ENCODE measurements around the gene FBXL15.
A peak's percentile ranks its signal among the peaks of the same experiment; 100 is the strongest.

Gene FBXL15, protein sequence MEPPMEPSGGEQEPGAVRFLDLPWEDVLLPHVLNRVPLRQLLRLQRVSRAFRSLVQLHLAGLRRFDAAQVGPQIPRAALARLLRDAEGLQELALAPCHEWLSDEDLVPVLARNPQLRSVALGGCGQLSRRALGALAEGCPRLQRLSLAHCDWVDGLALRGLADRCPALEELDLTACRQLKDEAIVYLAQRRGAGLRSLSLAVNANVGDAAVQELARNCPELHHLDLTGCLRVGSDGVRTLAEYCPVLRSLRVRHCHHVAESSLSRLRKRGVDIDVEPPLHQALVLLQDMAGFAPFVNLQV

DNA sequence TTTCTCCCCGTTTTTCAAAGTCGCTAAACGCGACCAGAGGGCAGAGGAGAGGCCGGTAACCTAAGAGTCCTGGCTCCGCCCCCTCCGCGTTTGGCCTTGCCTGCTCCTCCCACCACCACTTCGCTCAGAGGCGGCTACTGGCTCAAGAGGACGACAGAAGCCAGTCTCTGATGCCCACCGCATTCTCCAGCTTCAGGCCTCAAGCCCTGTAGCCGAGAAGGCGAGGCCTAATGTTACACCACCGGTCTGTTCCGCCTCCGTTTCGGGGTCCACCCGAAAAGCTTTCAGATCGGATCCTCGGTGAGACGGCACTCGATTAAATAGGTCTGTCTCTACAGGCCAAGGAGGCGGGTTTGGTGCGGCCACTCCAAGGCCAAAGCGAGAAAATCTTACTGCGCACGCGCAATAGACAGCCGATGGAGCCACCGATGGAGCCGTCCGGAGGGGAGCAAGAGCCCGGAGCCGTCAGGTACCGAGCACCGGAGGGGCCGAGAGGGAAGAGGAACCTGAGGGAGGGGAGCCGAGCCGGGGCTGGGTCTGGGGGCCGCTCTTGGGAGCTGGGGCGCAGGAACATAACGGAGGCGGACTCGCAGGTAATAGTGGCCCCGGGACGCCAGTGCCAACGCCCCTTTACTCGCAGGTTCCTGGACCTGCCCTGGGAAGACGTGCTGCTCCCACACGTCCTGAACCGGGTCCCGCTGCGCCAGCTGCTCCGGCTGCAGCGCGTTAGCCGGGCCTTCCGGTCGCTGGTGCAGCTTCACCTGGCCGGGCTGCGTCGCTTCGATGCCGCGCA, at the start of gene FBXL15:
Gene FBXL15 (plus strand): TSS at position 123 of the 793 bp plus-strand sequence. CDS start 294 bp downstream, at position 417.
- DNase-seq: peak; percentile 90

DNA sequence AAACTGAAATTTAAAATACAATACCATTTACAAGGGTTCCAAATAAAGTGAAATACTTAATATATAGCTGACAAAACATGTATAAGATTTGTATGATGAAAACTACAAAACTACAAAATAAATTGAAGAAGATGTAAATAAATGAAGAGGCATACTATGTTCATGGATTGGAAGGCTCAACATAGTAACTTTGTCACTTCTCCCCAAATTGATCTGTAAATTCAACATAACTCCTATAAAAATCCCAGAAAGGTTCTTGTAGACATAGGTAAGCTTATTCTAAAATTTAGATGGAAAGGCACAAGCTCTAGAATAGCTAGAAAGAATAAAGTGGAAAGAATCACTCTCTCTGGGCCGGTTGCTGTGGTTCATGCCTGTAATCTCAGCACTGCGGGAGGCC, 49.3 kb upstream of the FBXL15 start:
- DNase-seq: no peak

DNA sequence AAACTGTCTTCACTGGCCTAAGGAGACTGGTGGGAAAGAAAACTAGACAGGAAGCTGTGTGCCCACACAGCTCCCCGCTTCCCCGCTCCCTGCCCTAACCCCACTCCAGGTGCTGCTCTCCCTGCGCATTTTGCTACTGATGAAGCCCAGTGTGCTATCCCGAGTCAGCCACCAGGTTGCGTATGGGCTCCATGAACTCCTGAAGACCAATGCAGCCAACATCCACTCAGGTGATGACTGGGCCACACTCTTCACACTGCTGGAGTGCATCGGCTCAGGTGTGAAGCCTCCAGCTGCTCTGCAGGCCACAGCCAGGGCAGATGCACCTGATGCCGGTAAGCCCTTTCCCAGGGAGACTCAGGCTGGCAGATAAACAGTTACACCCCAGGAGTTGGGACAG, 45.4 kb upstream of the FBXL15 start:
- DNase-seq: no peak

DNA sequence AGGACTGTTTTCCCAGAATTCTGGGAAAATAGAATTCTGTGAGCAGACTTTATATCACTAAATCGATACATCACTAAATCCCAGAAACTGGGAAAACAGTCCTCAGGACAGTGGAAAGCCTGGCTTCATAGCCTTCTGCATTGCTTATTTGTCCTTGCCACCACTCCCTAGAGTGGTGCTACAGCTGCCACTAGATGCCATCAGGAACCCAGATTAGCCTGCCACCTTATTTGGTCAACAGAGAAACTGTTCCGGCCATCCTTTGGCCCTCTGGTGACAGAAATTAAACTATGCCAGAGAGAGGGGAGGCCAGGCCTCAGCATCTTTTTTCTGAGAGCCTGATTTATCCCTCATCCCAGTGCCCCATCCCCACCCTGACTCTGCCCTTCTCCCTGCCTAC, 44.8 kb upstream of the FBXL15 start:
- no peak for DNase-seq

DNA sequence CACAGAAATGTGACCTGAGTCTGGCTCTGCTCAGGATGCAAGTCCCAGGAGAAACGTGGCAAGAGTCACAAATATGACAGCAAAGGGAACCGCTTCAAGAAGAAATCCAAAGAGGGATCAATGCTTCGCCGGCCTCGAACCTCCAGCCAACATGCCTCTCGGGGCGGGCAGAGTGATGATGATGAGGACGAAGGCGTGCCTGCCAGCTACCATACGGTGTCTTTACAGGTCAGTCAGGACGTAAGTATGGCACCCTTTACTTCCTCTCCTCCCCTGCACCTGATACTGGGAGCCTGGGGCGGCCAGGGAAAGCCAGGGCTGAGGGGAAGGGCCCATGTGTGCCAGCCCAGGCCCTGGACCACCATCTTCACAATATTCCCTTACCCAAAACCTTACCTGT, 43.7 kb upstream of the FBXL15 start:
- DNase-seq: no peak

DNA sequence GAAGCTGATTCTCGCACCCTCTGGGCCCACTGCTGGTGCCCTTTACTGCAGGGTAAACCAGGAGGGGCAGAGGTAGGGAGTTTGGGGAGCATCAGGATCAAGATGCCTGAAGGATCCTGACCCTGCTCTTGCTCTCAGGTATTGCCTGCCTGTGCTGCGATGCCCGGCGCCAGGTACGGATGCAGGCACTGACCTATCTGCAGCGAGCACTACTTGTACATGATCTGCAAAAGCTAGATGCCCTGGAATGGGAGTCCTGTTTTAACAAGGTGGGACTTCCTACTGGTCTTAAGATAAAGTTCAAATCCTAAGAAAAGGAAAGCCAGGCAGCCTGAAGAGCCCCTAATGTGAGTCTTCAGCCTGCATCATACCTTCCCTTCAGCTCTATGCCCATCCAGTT, 41.3 kb upstream of the FBXL15 start:
- no peak for DNase-seq

DNA sequence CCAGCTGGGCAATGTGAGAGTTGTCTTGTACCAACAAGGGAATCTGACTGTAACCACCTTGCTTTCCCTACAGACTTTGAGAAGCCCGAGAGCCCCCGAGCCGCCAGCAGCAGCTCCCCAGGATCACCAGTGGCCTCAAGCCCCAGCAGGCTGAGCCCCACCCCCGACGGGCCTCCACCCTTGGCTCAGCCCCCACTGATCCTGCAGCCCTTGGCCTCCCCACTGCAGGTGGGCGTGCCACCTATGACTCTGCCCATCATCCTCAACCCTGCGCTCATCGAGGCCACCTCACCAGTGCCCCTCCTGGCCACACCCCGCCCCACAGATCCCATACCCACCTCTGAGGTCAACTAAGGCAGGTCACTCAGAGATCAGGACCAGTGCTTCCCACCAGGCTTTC, 38.7 kb upstream of the FBXL15 start:
- DNase-seq: no peak

DNA sequence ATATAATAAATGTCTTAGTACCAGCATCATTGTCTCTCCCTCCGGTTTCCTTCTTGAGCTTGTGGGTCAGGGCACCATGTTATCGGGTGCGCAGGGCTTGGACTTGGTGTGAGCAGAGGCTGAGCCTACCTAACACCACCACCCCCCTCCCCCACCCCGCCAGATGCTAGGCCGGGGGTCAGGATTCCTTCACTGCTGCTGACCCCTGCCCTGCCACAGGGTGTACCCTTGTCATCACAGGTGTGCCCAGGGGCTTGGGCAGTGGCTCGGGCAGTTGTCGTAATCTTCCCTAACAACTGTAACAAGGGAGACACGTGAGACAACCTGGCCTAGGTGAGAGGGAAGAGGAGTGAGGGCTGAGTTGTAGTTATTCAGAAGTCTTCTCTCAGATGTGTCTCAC, 37.8 kb upstream of the FBXL15 start:
- DNase-seq: no peak

DNA sequence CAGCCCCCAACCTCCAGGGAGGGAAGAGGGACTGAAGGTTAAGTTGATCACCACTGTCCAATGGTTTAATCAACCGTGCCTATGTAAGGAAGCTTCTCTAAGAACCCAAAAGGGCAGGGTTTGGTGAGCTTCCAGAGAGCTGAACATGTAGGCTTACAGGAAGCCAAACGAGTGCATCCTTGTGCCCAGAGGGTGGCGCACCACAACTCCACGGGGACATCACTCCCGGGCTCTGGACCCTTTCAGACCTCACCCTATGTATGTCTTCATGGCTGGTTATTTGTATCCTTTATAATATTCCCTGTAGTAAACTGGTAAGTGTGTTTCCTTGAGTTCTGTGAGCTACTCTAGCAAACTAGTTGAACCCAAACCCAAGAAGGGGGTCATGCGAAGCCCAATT, 36.6 kb upstream of the FBXL15 start:
- no peak for DNase-seq

DNA sequence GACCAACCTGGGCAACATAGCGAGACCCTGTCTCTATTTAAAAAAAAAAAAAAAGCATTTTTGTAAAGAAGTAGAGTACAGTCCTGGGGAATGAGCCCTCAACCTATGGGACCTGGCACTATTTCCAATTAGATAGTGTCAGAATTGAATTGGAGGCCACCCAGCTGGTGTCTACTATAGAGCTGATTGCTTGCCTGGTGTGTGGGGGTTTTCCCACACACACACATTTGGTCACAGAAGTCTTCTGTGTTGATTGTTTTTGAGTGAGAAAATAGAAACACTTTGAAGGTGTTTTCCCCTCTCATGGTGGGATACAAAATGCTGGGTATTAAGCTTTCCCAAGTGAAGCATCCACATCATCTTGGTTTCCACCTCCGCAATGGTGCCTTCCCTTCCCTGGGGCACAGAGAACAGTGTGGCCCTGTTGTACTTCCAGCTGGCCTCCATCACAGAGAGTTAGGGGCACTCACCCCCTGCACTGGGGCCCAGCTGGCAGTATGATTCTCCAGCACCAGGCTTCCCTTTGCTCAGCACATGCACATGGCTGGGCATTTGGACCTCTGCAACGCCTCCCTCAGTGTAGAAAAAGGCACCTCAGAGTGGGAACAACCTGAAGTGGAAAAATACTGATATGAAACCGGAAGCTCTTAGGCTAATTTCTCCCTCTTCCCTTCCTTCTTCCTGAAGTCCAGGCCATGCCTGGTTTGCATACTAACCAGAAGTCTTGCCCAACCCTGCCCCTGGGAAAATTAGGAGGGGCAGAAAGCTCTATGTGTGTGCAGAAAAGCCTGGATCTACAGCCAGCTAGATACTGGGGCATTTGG, 35.8 kb upstream of the FBXL15 start:
- no peak for DNase-seq

DNA sequence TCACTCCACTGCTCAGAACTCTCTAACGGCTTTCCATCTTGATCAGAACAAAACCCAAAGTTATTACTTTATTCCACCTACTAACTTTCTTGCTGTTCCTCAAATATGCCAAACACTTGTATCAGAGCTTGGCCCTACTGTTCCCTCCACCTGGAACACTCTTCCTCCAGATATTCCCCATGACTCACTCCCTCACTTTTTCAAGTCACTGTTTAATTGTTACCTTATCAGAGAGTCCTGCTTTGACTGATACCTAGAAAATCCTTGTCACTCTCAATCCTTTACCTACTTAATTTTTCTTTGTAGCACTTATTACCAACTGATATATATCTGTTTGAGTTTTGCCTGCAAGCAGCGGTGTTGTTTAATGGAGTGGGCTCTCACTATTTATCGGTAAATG, 30.7 kb upstream of the FBXL15 start:
- DNase-seq: no peak

DNA sequence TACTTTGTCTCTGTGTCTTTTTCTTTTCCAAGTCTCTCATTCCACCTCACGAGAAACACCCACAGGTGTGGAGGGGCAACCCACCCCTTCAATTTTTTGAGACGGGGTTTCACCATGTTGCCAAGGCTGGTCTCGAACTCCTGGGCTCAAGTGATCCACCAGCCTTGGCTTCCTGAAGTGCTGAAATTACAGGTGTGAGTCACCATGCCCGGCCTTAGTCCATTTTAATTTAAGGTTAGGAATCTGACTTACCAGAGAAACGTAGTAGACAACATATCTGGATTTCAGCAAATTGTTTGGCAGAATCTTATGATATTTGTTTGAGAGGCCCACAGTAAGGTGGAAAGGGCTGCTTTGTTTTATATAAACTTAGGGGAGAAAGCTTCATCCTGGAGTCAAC, 28.3 kb upstream of the FBXL15 start:
- no peak for DNase-seq

DNA sequence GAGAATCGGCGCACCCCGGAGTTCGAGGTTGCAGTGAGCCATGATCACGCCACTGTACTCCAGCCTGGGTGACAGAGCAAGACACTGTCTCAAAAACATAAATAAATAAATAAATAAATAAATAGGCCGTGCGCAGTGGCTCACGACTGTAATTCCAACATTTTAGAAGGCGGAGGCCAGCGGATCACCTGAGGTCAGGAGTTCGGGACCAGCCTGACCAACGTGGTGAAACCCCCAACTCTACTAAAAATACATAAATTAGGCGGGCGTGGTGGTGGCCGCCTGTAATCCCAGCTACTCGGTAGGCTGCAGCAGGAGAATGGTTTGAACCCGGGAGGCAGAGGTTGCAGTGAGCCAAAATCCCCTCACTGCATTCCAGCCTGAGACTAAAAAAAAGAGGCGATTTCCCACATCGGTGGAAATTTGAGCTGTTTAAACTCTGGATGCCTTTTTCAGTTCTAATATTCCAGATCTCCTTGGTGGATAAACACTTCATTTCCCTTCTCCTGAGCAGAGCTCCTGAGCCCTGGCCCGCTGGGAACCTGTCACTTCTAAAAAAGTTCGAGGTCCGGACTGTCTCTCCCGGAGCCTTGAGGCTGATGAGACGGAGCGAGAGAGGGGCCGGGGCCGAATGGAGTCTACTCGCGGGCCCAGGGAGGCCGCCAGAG, 27.1 kb upstream of the FBXL15 start:
- DNase-seq: no peak

DNA sequence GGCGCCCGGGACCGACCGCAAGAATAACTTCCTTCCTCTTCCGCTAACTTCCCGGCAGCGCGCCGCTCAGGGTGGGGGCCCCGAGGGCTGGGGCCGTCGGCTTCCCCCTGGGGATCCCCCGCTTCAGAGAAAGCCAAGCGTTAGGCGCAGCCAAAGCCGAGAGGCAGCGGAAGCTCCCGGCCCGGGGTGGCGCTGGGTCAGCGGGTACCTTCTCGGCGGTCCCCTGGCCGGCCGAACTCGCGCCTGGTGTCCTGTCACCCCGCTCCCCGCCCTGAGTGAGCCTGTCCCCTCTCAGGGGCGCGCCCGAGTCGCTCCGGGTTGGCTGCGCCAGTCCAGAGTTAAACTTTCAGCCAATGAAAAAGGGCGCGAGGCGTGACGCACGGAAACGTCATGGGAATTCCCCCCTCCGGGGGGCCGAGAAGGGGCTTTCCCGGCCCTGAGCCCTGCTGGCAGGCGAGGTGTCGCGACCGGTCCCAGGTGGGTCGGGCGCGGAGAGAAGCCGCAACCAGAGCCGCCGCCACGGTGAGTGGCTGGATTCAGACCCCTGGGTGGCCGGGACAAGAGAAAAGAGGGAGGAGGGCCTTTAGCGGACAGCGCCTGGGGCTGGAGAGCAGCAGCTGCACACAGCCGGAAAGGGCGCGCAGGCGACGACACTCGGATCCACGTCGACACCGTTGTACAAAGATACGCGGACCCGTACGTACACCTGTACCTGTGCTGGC, 26.4 kb upstream of the FBXL15 start:
- DNase-seq: peak; percentile 86

DNA sequence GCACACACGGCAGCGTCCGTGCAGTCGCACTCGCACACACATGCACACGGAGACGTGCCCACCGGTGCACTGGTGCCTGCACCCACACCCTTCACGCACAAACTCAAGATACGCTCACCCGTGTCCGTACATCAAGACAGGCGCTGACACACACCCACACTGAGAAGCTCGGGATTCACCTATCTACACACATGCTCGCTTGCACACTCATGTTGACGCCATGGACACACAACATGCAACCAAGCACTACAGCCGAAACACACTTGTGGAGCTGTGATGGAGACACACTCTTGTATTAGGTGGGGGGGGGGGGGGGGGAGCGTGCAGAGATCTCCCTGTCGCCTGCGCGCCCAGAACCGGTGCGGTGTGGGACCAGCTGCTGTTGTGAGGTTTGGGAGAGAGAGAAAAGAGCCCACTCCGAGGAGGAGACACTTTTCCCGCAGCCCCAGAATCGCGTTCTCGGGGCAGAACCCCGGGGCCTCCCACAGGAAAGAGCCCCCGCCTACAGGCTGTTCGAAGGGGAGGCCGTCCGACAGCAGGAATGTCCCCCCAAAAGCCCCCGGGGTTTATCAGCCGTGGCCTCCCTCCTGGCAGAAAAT, 25.7 kb upstream of the FBXL15 start:
- no peak for DNase-seq

DNA sequence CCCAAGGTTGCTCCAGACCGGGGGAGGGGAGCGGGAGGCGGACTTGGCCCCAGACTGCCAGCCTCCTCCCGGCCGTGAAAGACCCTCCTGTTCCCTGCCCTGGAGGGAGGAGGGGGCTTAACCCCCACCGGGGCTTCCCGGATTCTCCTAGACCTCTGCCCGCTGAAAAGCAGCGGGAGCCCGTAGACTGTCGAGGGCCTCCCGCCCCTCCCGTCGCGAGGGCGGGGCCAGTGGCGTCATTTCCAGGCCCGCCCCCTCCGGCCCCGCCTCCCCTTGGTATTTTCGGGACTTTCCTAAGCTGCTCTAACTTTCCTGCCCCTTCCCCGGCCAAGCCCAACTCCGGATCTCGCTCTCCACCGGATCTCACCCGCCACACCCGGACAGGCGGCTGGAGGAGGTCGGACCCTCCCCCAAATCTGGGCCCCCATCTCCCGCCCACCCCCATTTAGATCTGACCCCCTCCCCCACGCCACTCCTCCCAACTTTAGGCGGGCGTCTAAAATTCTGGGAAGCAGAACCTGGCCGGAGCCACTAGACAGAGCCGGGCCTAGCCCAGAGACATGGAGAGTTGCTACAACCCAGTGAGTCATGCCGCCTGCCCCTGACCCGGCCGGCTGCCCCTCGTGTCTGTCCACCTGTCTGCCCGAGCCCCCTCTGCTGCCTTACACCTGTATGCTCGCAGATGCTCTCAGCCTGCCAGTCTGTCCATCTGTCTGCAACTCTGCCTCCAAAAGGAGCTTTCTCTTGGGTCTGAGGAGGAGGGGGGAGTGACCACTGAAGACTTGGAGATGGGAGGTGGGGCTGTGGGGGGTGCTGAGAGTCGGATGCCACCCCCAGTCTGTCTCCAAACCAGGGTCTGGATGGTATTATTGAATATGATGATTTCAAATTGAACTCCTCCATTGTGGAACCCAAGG, 25.0 kb upstream of the FBXL15 start, which contains the start of gene NFKB2:
Gene NFKB2 (plus strand): TSS at position 306 of the 917 bp plus-strand sequence. CDS start 255 bp downstream, at position 561.
- peak; percentile 79 for DNase-seq

DNA sequence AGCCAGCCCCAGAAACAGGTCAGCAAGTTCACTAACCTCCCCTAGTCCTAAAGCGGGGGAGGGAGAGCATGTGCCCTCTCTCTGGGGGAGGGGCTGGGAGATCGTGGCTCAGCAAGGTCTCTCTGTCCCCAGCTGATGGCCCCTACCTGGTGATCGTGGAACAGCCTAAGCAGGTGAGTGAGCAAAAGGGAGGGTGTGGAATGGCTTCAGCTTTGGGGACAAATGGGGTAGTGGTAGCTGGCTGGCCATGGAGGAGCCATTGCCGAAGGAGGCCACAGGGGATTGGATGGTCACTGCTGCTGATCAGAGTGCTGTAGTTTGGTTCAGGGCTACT, 24.4 kb upstream of the FBXL15 start:
- no peak for DNase-seq

DNA sequence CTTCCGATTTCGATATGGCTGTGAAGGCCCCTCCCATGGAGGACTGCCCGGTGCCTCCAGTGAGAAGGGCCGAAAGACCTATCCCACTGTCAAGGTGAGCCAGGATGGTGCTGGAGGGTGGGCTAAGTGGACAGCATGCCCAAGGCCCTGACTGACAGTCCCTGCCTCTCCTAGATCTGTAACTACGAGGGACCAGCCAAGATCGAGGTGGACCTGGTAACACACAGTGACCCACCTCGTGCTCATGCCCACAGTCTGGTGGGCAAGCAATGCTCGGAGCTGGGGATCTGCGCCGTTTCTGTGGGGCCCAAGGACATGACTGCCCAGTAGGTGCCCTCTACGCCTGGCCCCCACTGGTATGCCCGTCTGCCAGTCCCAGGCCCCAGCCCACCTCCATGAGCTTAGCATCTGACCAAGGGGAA, 23.9 kb upstream of the FBXL15 start:
- no peak for DNase-seq

DNA sequence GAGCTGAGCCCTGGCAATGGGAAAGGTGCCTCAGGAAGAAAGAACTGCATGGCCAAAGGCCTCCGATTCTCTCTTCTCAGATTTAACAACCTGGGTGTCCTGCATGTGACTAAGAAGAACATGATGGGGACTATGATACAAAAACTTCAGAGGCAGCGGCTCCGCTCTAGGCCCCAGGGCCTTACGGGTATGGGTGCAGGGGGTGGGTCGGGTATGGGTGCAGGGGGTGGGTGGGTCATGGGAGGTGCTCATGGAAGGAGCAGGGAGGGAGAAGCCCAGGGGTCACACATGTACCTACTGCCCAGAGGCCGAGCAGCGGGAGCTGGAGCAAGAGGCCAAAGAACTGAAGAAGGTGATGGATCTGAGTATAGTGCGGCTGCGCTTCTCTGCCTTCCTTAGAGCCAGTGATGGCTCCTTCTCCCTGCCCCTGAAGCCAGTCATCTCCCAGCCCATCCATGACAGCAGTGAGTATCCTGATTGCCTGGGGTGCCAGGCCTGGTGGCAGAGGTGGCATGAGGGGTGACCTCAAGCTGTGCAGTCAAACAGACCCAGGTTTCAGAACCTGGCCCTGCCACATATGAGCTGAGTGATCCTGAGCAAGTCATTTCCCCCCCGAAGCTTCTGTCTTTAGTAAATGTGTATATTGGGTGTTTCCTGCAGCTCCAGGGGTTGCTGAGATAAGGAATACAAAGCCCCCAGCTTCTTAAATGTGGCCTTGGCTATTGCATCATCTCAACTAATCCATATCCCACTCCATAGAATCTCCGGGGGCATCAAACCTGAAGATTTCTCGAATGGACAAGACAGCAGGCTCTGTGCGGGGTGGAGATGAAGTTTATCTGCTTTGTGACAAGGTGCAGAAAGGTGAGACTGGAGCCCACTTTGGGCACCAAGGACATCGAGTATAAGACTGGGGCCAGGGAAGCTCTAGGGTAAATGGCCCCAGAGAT, 23.1 kb upstream of the FBXL15 start:
- no peak for DNase-seq

All from amniotic stem cell (primary cell).